NOMO-1 (cell line): ENCODE measurements around the gene ANTXR2.
"Not testable (repeated sequence)": the region's sequence is repeated elsewhere in the genome, so short reads cannot be mapped to it uniquely, and the experiment has no call there.

Experiments used
- DNase-seq, 2 experiments: peaks; one replicate each; lab custom pipeline; 2025; ENCODE audit not compliant: unreplicated experiment in 2 of 2; lab: John Stamatoyannopoulos, UW

ANTXR2 gene

GRCh38 chr4:79927931-79928330 is 145.1 kb downstream of the ANTXR2 start:
- no peak for DNase-seq

GRCh38 chr4:79923281-79923680 is 149.7 kb downstream of the ANTXR2 start:
- DNase-seq = peak in 1 of 2 experiments; percentile 18

DNA sequence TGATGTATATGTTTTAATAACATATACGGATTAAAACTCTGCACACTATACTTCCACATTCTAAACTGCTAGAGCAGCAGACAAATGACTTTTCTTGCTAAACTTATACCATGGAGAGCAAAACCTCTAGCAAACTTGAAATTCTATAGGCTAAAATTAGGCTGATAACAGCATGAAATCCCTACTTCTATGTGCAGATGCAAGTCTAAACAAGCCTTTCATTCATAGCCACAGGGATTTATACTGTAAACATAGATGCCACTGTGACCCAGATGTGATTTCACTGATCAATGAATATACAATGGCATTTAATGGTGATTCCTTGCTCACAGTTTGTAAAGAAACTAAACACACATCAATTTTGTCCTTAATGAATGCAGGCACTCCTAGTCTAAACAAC is 151.0 kb downstream of the ANTXR2 start:
- no peak for DNase-seq

- DNase-seq = no peak
Observed at GRCh38 chr4:79920163-79920853, 152.7 kb downstream of the ANTXR2 start.

GRCh38 chr4:79918292-79918691 is 154.7 kb downstream of the ANTXR2 start:
- DNase-seq = no peak

- peak; percentile 67 for DNase-seq
Observed at GRCh38 chr4:79917246-79917645, 155.8 kb downstream of the ANTXR2 start.

DNA sequence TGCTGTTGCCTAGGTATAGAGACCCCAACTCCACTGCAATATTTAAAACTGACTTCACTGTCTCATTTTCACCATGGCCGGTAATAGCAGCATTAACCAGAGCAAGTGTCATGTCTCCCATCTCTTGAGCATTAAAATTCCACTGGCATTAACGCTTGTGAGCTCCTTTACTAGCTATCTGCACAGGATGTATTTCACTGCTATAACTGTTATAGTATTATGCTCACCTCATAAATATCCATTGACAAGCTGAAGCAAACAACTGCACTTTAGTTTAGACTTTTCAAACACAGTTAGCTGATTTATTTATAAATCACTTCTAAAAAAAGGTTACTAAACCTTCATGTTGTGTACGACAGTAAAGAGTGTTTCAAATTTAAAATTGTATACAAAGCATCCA is 157.8 kb downstream of the ANTXR2 start:
- DNase-seq = no peak

DNA sequence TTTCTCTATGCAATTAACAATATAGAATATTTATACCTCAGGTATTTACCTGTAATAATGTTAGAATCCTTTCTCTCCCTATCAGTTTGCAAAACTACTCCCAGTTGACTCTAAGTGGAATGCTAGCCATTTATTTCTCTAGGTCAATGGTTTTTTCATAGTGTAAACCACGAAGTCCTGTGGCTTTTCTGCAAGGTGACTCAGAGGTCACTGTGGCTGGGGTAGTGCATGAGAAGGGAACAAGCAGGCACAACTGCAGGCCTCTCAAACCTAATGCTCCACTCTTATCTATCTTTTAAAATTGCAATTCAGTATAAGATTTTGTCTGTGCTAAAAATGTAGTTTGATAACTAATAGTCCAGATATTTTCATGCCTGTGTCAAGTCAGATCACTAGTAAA is 159.4 kb downstream of the ANTXR2 start:
- peak in 1 of 2 experiments; percentile 44 for DNase-seq

DNA sequence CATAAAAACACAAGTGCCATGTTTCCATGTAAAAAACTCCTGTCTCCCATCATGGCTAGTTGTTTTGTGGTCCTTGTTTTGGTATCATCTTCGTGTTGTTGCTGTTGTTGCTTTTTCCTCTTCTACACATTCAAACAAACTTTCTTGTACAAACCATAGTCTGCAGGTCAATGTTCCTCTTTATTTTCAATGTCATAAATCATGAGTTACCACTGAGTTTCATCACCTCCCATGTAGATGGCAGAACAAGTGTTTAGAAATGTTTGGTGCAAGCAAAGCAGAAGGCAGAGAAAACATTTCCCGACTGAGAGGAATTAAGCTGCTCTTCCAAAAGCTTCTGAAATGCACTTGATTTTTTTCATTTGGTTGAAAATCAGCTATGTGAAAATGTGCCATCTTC is 166.0 kb downstream of the ANTXR2 start:
- peak; percentile 61 to 93 for DNase-seq

GRCh38 chr4:79906303-79906702 is 166.7 kb downstream of the ANTXR2 start:
- peak in 1 of 2 experiments; percentile 32 for DNase-seq

DNA sequence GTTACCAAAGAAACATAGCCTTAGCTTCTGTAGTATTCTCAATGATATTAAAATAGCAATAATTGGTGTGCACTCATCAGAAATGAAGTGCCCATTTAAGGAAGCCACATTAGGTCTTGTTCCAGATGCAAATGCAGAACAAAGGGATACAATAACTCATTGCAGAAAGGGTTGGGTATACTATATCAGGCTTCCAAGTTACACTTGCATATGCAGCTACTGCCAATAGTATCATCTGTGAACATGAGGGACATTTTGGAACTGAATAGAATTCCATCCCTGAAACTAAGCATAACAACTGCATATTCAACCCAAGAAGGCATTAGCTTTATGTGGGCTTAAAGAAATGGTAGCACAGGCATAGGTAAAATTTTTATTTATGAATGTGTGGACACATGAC is 167.8 kb downstream of the ANTXR2 start:
- no peak for DNase-seq

DNA sequence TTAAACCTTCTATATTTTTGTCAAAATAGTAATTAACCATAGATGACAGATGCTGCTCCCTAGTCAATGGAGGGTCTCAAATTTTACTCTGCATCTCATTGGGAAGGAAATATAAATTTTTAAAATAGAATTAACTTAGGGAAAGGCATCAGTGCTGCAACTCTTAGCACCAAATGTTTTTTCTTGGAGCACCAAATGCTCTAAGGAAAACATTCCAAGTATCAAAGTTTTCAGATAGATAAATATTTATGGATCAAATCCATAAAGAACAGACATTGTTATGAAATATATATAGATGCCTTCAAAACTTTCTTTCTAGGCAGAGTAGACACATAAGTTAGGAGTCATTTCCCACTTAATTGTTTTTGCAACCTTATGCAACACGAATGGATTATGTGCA is 168.7 kb downstream of the ANTXR2 start:
- peak in 1 of 2 experiments; percentile 50 for DNase-seq

DNA sequence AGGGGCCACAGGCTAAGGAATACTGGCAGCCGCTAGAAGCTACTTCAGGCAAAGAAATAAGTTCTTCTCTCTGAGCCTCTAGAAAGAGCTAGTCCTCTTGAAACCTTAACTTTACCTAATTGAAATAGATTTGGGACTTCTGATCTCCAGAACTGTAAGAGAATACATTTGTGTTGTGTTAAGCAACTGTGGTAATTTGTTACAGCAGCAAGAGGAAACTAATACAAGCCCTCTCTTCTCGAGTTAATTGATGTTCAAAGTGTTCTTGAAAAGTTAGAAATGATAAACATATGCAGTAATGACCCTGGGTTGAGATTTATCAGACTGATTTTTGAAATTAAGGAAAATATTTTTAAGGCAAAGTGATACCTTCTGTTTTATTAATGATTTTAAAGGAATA is 172.8 kb downstream of the ANTXR2 start:
- no peak for DNase-seq

- DNase-seq = no peak
Observed at GRCh38 chr4:79899481-79899880, 173.5 kb downstream of the ANTXR2 start.

DNA sequence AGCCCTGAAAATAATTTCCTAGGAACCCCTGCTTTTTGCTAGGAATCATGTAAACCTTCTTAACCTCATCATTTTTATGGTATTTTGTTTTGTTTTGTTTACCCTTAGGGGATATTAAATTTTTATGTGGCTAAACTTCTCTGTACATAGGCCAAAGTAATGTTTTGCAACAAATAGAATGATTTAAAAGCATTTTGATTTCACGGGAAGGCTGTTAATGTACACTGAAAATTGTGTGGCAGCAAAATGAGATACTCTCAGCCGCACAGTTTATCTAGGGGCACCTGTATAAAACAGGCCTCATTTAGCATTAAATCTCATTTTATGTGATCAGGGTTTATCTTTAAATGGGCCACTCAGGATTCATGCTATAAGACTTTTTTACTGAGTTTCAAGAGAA is 175.0 kb downstream of the ANTXR2 start:
- DNase-seq = no peak

GRCh38 chr4:79897174-79897573 is 175.9 kb downstream of the ANTXR2 start:
- no peak for DNase-seq

DNA sequence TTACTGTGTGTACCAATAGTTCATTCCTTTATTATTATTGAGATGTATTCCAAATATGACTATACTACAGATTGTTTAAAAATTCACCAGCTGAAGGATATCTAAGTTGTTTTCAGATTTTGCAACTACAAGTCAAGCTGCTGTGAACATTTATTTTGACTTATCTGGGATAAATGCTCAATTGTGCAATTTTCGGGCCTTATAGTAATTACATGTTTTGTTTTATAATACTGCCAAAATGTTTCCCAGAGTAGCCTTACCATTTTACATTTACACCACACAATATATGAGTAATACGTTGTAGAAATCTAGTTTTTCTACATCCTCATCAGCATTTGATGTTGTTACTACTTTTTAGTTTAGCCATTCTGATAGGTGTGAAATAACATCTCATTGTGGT is 179.6 kb downstream of the ANTXR2 start:
- no peak for DNase-seq

DNA sequence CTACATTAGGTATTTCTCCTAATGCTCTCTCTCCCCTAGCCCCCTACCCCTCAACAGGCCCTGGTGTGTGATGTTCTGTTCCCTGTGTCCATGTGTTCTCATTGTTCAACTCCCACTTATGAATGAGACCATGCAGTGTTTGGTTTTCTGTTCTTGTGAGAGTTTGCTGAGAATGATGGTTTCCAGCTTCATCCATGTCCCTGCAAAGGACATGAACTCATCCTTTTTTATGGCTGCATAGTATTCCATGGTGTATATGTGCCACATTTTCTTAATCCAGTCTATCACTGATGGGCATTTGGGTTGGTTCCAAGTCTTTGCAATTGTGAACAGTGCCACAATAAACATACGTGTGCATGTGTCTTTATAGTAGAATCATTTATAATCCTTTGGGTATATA is 184.0 kb downstream of the ANTXR2 start:
- not testable (repeated sequence) for DNase-seq

DNA sequence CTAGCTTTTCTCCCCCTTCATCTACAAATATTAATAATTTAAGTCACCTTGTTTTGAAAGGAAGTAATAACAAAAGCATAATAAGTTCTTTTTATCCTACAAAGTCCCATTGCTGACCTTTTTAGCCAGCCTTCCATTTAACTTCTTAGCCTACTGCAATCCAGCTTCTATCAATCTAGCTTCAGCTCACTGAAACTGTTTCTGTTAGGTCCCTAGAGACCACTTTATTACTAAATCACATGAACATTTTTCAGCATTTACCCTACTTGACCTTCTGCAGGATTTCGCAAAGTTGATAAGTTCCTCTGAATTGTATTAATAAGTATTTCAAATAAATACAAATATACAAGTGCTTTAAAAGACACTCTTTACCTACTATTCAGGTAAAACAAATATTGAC is 186.5 kb downstream of the ANTXR2 start:
- DNase-seq = no peak

GRCh38 chr4:79886021-79886420 is 187.0 kb downstream of the ANTXR2 start:
- DNase-seq = no peak

DNA sequence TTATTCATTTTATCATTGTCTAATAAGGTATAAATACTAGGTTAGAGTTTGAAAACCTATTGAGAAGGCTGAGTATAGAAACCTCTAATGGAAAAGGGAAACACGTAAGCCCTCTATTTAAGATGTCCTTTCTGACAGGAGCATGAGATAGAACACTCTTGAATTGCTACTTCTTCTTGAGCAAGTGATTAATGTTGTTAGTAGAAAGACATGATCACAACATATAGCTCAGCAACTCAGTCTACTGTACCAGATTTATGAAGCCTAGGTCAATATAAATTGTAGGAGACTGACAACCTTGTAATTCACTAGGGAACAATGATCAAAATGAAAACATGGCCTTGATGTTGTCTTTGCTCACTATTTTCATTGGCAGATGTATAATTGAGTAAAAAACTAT is 189.7 kb downstream of the ANTXR2 start:
- no peak for DNase-seq

DNA sequence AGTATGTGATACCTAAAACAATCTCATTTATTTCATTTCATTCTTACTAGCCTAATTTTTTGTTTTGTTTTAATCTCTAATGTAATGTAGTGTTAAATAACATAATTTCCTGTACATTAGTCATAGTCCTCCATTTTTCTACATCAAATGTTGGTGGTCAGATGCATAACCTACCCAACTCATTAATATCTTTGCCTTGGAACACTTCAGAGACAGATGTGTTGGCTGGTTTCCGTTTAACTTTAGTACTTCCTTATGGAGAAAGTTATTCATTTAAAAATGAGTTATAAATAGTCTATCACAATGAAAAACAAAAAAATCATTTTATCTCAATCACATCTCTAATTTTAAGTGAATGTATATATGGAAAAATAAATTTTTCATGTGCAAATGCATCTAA is 190.2 kb downstream of the ANTXR2 start:
- DNase-seq = no peak

DNA sequence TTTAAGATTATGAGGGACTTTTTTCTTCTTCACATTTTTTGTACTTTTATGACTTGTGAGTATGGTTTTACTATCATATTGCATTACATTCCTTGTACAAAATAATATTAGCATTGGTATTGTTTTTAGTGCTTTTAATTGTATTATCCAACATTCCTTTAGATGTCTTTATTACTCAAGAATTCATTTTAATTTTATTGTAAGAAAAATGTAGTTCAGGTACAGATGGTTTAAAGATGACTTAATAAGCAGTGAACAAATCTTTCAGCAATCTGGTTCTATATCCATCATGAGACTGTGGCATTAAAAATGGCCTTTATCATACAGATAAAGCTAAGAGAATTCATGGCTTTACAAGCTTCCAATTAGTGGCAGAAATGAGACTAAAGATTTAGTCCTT is 191.6 kb downstream of the ANTXR2 start:
- DNase-seq = no peak
